Endothelial cell of umbilical vein (primary cell): Measurements from ENCODE around the gene DIP2A. TPM values are rescaled to one million over a fixed set of nuclear protein-coding genes. Genes with fewer than 3 reads are reported as not detected.

Experiments used
- BruUV-seq: library from RNA; stranded (reverse); fragments of 400-500 nt; replicated peaks from 2 replicates; lab custom pipeline; 2021; lab: Mats Ljungman, UMichigan
- CTCF ChIA-PET: fragments of 300-600, 350-600 bp; sonication (Branson Sonifier 250); formaldehyde crosslinking; loops from one replicate; lab custom pipeline; 2021; ENCODE audit warnings: antibody characterized with exemption, inconsistent platforms; lab: Charles Lee
- POLR2A ChIA-PET: fragments of 300-600, 350-600 bp; sonication (Branson Sonifier 250); formaldehyde crosslinking; loops from one replicate; lab custom pipeline; 2021; ENCODE audit warnings: antibody characterized with exemption, inconsistent platforms; lab: Charles Lee
- DNase-seq: peaks from one replicate; pipeline ENCODE4 v3.0.0-alpha.2; 2011; ENCODE audit warnings: low read depth, low spot score
- FAIRE-seq: peaks from 2 replicates; lab custom pipeline; 2011; peaks lifted over from hg19 to GRCh38; lab: Jason Lieb, UNC
- H2AFZ ChIP-seq: 2 replicates; pipeline ENCODE4 v1.6.0; 2012; ENCODE audit warnings: low read depth, low read length, control low read depth, inconsistent platforms
- H3K27ac ChIP-seq: 2 replicates; pipeline ENCODE4 v1.5.1; 2011; ENCODE audit warnings: low read depth, mild to moderate bottlenecking, control low read depth, low read length, moderate library complexity; ENCODE audit not compliant: insufficient read depth
- H3K27me3 ChIP-seq, 2 experiments: 2 replicates each; pipeline versions ENCODE4 v1.6.0 to v1.6.1; 2011; ENCODE audit warnings: low read length in 2 of 2, mixed read lengths in 1 of 2; ENCODE audit not compliant: control insufficient read depth in 2 of 2, insufficient read depth in 2 of 2
- H3K36me3 ChIP-seq, 2 experiments: 2 replicates in 1 of 2; 3 replicates in 1 of 2; pipeline ENCODE4 v1.5.1; 2011; ENCODE audit warnings: low read length in 2 of 2, mild to moderate bottlenecking in 1 of 2, moderate library complexity in 1 of 2; ENCODE audit not compliant: control insufficient read depth in 2 of 2, insufficient read depth in 2 of 2; ENCODE audit errors: extremely low read depth in 1 of 2
- H3K4me1 ChIP-seq: 3 replicates; pipeline ENCODE4 v1.5.1; 2011; ENCODE audit warnings: mild to moderate bottlenecking, low read length; ENCODE audit not compliant: control insufficient read depth, insufficient read depth; ENCODE audit errors: extremely low read depth
- H3K4me2 ChIP-seq: 2 replicates; pipeline ENCODE4 v1.6.1; 2011; ENCODE audit warnings: low read length, control low read depth, mixed read lengths; ENCODE audit not compliant: insufficient read depth
- H3K4me3 ChIP-seq, 3 experiments: fragments of 200-600 bp in 1 of 3; sonication (generic), shearing (Covaris generic) in 1 of 3; replicated peaks in 1 of 3; 2 replicates each; pipeline ENCODE4 v1.5.1; 2011 to 2016; ENCODE audit warnings: control low read depth in 3 of 3, low read length in 3 of 3, mild to moderate bottlenecking in 2 of 3, inconsistent platforms in 1 of 3, low read depth in 1 of 3, moderate library complexity in 1 of 3; ENCODE audit not compliant: insufficient read depth in 1 of 3
- H3K79me2 ChIP-seq: 2 replicates; pipeline ENCODE4 v1.6.0; 2012; ENCODE audit warnings: low read length, inconsistent platforms; ENCODE audit not compliant: control insufficient read depth, insufficient read depth
- H3K9ac ChIP-seq: replicated peaks from 2 replicates; pipeline ENCODE3; 2011; ENCODE audit warnings: low read length, control low read depth; ENCODE audit not compliant: insufficient read depth; ENCODE audit errors: extremely low read depth
- H3K9me1 ChIP-seq: replicated peaks from 3 replicates; pipeline ENCODE4 v1.6.0; 2011; ENCODE audit warnings: mild to moderate bottlenecking, low read length; ENCODE audit not compliant: control insufficient read depth, insufficient read depth; ENCODE audit errors: extremely low read depth
- H3K9me3 ChIP-seq: replicated peaks from 2 replicates; pipeline ENCODE4 v1.5.1; 2012; ENCODE audit warnings: low read length, inconsistent platforms; ENCODE audit not compliant: control insufficient read depth, insufficient read depth
- H4K20me1 ChIP-seq: replicated peaks from 2 replicates; pipeline ENCODE3; 2011; ENCODE audit warnings: mild to moderate bottlenecking, low read length; ENCODE audit not compliant: control insufficient read depth, insufficient read depth; ENCODE audit errors: extremely low read depth
- EZH2 ChIP-seq: IDR thresholded peaks from 2 replicates; pipeline ENCODE4 v1.6.1; 2012; ENCODE audit warnings: borderline replicate concordance, low read depth, mild to moderate bottlenecking, moderate library complexity, low read length, inconsistent platforms; ENCODE audit not compliant: severe bottlenecking
- FOS ChIP-seq: IDR thresholded peaks from 2 replicates; pipeline ENCODE4 v1.6.1; 2011; ENCODE audit warnings: mild to moderate bottlenecking, low read length, moderate library complexity, borderline replicate concordance; ENCODE audit not compliant: insufficient read depth
- GATA2 ChIP-seq: IDR thresholded peaks from 2 replicates; pipeline ENCODE4 v1.7.0; 2011; ENCODE audit warnings: low read depth, mild to moderate bottlenecking, moderate library complexity, mixed read lengths, low read length; ENCODE audit not compliant: insufficient read length, insufficient read depth
- JUN ChIP-seq: IDR thresholded peaks from 2 replicates; pipeline ENCODE4 v1.6.1; 2011; ENCODE audit warnings: borderline replicate concordance, low read depth; ENCODE audit not compliant: insufficient read length, insufficient read depth
- MAX ChIP-seq: IDR thresholded peaks from 2 replicates; pipeline ENCODE4 v1.6.1; 2011; ENCODE audit not compliant: insufficient read depth, insufficient read length
- POLR2AphosphoS5 ChIP-seq: IDR thresholded peaks from 2 replicates; pipeline ENCODE4 v1.6.1; 2012; ENCODE audit warnings: low read depth, mild to moderate bottlenecking, control low read depth, low read length, moderate library complexity; ENCODE audit not compliant: insufficient read depth
- dilution Hi-C: fragments of 300-500 bp; cut with MboI; formaldehyde crosslinking; loops from one replicate; pipeline ENCODE4 v1.15.0; 2019; ENCODE audit warnings: low sequenced_read_pairs; ENCODE audit not compliant: extremely low pct_ligation_motif_present
- intact Hi-C: fragments of 100-400 bp; cut with micrococcal nuclease; formaldehyde crosslinking; loops from one replicate; pipeline ENCODE4 v1.10.0; 2022
- polyA plus RNA-seq, 4 experiments: library from polyadenylated mRNA; depleted of rRNA in 3 of 4; stranded (reverse) in 3 of 4; unstranded in 1 of 4; fragments of >200 nt; gene quantifications; 2 replicates each; pipeline versions ENCODE4 v1.2.1 to v1.2.3, GENCODE V29; 2011 to 2012; ENCODE audit warnings: missing spikeins in 1 of 4
- total RNA-seq: library from RNA; stranded (reverse); gene quantifications from 2 replicates; pipeline ENCODE4 v1.2.3, GENCODE V29; 2021
- TF ChIP-seq, protein P1 (sequence below), 2 donors: IDR thresholded peaks; 1 replicate in 1 of 2; 2 replicates in 1 of 2; pipeline ENCODE4 v1.5.1; 2011; ENCODE audit warnings: low read length in 2 of 2, mild to moderate bottlenecking in 2 of 2, moderate library complexity in 2 of 2, control low read depth in 1 of 2, inconsistent platforms in 1 of 2, low read depth in 1 of 2; ENCODE audit not compliant: insufficient read depth in 1 of 2; ENCODE audit errors: extremely low read depth in 1 of 2

The DIP2A gene
- total and polyA plus RNA-seq, 2 donors (not counting 3 experiments of a cell fraction or from before 2014, with no cell fraction given), result 34.5 to 62.1 TPM

GRCh38 chr21:46439906-46440305 is 18.8 kb upstream of the DIP2A start:
- dilution Hi-C loops, result no loop called here

DNA sequence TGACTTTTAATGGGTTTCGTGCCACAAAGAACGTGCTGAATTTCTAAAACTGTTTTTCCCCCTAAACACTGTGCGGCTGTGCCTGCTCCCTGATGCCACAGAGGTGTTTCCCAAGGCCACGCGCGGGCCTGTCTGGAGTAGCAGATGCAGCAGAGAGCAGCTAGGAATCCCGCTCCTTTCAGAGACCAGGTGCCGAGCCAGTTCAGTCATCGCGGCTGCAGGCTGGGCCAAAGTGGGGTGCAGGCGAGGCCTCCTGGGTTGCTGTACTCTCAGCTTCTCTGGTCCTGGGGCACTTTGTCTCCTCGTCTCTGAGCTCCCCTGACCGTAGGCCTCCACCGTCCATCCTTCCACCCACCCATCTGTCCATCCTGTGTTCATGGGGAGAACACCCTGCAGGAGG is 17.4 kb upstream of the DIP2A start:
- no peak for FAIRE-seq
- CTCF ChIA-PET, result no interaction called here
- POLR2A ChIA-PET, result no interaction called here
- Histone ChIP-seq H3K79me2 (no peaks in the 10 kb centered on the region), H3K4me3 (no peak overlapping the region), H3K9me3 (no peaks in the 10 kb centered on the region), H3K9me1 (no peaks in the 10 kb centered on the region), H3K4me2 (no peak overlapping the region), H3K27me3 (no peaks in the 10 kb centered on the region), H3K9ac (no peak overlapping the region), H3K36me3 (peaks cover 12 to 32% of the 10 kb centered on the region in 2 experiments), H2AFZ (no peak overlapping the region), H3K27ac (no peak overlapping the region), H4K20me1 (no peaks in the 10 kb centered on the region), H3K4me1 (no peaks in the 10 kb centered on the region)
- no peak for TF ChIP-seq EZH2
- TF ChIP-seq JUN, result no peak
- TF ChIP-seq, protein P1, sequence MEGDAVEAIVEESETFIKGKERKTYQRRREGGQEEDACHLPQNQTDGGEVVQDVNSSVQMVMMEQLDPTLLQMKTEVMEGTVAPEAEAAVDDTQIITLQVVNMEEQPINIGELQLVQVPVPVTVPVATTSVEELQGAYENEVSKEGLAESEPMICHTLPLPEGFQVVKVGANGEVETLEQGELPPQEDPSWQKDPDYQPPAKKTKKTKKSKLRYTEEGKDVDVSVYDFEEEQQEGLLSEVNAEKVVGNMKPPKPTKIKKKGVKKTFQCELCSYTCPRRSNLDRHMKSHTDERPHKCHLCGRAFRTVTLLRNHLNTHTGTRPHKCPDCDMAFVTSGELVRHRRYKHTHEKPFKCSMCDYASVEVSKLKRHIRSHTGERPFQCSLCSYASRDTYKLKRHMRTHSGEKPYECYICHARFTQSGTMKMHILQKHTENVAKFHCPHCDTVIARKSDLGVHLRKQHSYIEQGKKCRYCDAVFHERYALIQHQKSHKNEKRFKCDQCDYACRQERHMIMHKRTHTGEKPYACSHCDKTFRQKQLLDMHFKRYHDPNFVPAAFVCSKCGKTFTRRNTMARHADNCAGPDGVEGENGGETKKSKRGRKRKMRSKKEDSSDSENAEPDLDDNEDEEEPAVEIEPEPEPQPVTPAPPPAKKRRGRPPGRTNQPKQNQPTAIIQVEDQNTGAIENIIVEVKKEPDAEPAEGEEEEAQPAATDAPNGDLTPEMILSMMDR (IDR thresholded peaks at IDR 0.05; ENCODE audit: extremely low read depth in 1 of 2, insufficient read depth in 1 of 2, low read depth in 1 of 2, low read length in 2 of 2), result no peak
- TF ChIP-seq POLR2AphosphoS5, result no peak
- BruUV-seq, result no TSS peak
- intact Hi-C loops (no loop called here), dilution Hi-C loops (no loop called here)
- no peak for DNase-seq

More at GRCh38 chr21:46439906-46440305, 18.8 kb upstream of the DIP2A start:
- ChIA-PET POLR2A (no interaction called here), CTCF (no interaction called here)
- TF ChIP-seq FOS, result no peak
- TF ChIP-seq GATA2, result no peak
- TF ChIP-seq MAX, result no peak
- no peak for TF ChIP-seq JUN
- TF ChIP-seq POLR2AphosphoS5, result no peak
- BruUV-seq, result no TSS peak
- Histone ChIP-seq H3K9me3 (no peaks in the 10 kb centered on the region), H3K9ac (no peak overlapping the region), H4K20me1 (no peaks in the 10 kb centered on the region), H3K27ac (no peak overlapping the region), H3K4me2 (no peak overlapping the region), H2AFZ (no peak overlapping the region), H3K4me1 (no peaks in the 10 kb centered on the region), H3K4me3 (no peak overlapping the region), H3K9me1 (no peaks in the 10 kb centered on the region), H3K79me2 (no peaks in the 10 kb centered on the region), H3K36me3 (peaks cover 10 to 35% of the 10 kb centered on the region in 2 experiments), H3K27me3 (no peaks in the 10 kb centered on the region)
- DNase-seq (no peak), FAIRE-seq (no peak)
- intact Hi-C loops, result no loop called here
